Iris pigment epithelial cell (primary cell): Measurements from ENCODE around the gene ANKFY1.

ENCODE experiments used
- DNase-seq: peaks from one replicate; pipeline ENCODE4 v3.0.0-alpha.2; 2011; ENCODE audit warnings: low read depth

Gene ANKFY1

GRCh38 chr17:4263282-4264215, at the start of gene ANKFY1:
ANKFY1 (minus strand) TSS chr17:4263979; CDS start chr17:4263941, 38 bp downstream.
- peak; percentile 91 for DNase-seq

GRCh38 chr17:4310354-4311060, 46.7 kb upstream of the ANKFY1 start:
- DNase-seq: peak; percentile 36

- no peak for DNase-seq
Measured at GRCh38 chr17:4309897-4310296, 46.1 kb upstream of the ANKFY1 start.

- no peak for DNase-seq
Measured at GRCh38 chr17:4307179-4307930, 43.6 kb upstream of the ANKFY1 start.

GRCh38 chr17:4305224-4305623, 41.4 kb upstream of the ANKFY1 start:
- DNase-seq: no peak

- DNase-seq: peak; percentile 33
Measured at GRCh38 chr17:4304417-4305027, 40.7 kb upstream of the ANKFY1 start.

- no peak for DNase-seq
Measured at GRCh38 chr17:4301066-4301465, 37.3 kb upstream of the ANKFY1 start.

GRCh38 chr17:4297351-4297750, 33.6 kb upstream of the ANKFY1 start:
- peak; percentile 14 for DNase-seq

GRCh38 chr17:4295686-4296085, 31.9 kb upstream of the ANKFY1 start:
- no peak for DNase-seq

GRCh38 chr17:4293572-4293971, 29.8 kb upstream of the ANKFY1 start:
- DNase-seq: no peak

- DNase-seq: no peak
Measured at GRCh38 chr17:4287710-4288109, 23.9 kb upstream of the ANKFY1 start.

- peak; percentile 55 for DNase-seq
Measured at GRCh38 chr17:4276514-4276913, 12.7 kb upstream of the ANKFY1 start.

- no peak for DNase-seq
Measured at GRCh38 chr17:4272972-4273368, 9.2 kb upstream of the ANKFY1 start.

GRCh38 chr17:4272213-4272971, 8.6 kb upstream of the ANKFY1 start:
- DNase-seq: no peak

GRCh38 chr17:4270736-4271135, 7.0 kb upstream of the ANKFY1 start:
- no peak for DNase-seq

GRCh38 chr17:4269915-4270314, 6.1 kb upstream of the ANKFY1 start:
- no peak for DNase-seq

- DNase-seq: no peak
Measured at GRCh38 chr17:4267402-4267801, 3.6 kb upstream of the ANKFY1 start.

GRCh38 chr17:4266550-4266949, 2.8 kb upstream of the ANKFY1 start:
- no peak for DNase-seq

GRCh38 chr17:4262703-4263102, 1.1 kb downstream of the ANKFY1 start:
- no peak for DNase-seq

- DNase-seq: no peak
Measured at GRCh38 chr17:4261452-4261851, 2.3 kb downstream of the ANKFY1 start.

- DNase-seq: no peak
Measured at GRCh38 chr17:4258867-4259266, 4.9 kb downstream of the ANKFY1 start.
